SW 1271 (cell line): Measurements from ENCODE around the gene PSME3.

Experiments
- DNase-seq, 2 experiments: peaks; one replicate each; lab custom pipeline; 2025; lab: John Stamatoyannopoulos, UW

PSME3 gene

GRCh38 chr17:42817866-42818265, 15.3 kb upstream of the PSME3 start:
- peak; percentile 22 to 30 for DNase-seq

- DNase-seq: no peak
These were observed 14.8 kb upstream of the PSME3 start for GRCh38 chr17:42818379-42818778.

DNA sequence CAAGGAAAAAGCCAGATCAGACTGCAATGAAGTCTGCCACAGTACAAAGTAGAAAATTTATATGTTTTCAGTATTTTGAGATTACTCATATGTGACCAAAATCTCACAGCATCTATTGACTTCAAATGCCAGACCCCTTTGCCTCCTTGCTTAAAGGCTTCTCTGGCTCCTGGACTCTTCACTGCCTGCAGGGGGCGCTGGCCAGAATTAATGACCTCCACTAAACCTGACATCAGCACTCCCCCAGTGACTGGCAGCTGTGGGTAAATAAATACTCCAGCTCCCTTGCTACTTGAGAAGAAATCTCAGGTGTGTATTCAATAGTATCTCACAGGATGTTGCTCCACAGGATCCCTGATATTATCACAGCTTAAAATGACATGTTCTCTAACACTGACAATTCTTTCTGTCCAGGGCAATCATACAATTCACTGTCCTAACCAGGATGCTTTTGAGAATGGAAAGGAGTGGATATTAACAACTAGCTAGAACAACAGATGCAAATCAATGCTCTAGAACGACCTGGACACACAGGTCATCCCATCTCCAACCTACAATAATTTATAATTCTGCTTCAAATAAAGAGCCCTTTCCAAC, 13.2 kb upstream of the PSME3 start:
- peak in 1 of 2 experiments; percentile 71 for DNase-seq

- DNase-seq: no peak
These were observed 12.0 kb upstream of the PSME3 start for GRCh38 chr17:42821176-42821575.

GRCh38 chr17:42827472-42827871, 5.7 kb upstream of the PSME3 start:
- DNase-seq: no peak

DNA sequence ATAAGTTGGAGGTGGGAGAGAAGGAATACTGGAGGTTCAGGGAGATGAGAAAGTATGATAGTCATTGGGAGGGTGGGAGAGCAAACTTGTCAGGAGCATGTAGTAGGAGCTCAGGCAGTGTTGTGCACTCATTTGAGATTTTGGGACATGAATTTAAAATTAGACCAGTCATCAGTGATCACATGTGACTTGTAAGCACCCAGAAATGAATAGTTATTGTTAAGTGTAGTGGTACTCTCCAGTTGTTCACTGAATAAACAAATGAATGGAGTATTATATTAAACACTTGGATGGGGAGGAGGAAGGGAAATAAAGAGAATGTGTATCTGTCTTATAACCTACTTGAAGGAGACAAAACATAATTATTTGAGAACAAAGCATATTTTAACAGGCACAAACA, 2.2 kb upstream of the PSME3 start:
- DNase-seq: no peak

DNA sequence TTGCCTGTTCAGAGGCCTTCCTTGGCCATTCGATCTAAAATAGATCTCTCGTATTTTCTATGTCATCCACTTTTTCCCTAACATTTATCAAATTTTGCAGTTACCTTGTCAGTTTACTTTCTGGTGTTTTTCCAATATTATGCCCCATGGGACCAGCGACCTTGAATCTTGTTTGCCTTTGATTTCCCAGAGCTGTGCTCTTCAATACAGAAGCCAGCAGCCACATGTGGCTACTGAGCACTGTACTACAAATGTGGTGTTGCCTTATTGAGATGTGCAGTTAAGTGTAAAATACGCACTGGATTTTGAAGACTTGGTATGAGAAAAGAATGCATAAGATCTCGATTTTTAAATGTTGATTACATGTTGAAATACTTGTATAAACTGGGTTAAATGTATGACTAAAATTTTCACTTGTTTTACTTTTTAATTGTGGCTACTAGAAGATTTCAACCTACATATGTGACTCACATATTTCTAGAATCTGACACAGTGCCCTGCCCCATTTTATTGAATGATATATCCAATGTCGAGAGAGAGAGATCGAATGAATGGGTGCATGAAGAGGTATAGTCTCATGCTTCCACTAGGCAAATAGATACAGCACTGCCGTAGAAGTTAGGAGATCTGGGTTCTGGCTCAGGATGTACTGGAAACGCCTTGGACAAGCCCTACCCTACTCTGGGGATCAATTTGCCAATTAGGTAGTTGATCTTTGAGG, 824 bp upstream of the PSME3 start:
- peak in 1 of 2 experiments; percentile 51 for DNase-seq

DNA sequence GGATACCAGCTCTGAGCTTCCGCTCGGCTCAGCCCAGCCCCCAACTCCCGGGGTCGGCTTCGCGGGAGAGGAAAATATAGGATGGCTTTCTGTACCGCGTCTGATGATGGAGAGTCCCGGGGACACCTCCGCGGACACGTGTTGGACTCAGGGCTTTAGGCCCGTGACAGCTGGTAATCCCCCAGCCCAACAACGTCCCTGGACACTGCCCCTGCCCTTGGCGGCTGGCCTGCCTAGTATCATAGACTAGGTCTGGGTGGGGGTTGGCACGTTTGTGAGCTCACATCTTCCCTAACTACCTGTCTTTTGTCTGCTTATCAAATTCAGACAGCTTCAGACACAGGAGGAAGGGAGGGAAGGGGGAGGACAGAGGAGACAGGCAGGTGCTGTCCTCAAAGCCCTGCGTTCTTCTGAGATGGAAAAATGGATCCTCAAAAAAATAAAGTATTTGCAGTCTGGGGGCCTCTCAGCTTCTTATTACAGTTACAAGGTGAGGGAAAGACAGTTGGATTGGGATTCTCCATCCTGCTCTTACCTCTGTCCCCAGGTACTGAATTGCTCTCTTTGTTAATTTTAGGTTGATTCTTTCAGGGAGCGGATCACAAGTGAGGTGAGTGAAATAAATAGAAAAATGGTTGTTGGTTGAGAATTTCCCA, 698 bp downstream of the PSME3 start:
- no peak for DNase-seq

- DNase-seq: no peak
These were observed 2.5 kb downstream of the PSME3 start for GRCh38 chr17:42835732-42836131.

DNA sequence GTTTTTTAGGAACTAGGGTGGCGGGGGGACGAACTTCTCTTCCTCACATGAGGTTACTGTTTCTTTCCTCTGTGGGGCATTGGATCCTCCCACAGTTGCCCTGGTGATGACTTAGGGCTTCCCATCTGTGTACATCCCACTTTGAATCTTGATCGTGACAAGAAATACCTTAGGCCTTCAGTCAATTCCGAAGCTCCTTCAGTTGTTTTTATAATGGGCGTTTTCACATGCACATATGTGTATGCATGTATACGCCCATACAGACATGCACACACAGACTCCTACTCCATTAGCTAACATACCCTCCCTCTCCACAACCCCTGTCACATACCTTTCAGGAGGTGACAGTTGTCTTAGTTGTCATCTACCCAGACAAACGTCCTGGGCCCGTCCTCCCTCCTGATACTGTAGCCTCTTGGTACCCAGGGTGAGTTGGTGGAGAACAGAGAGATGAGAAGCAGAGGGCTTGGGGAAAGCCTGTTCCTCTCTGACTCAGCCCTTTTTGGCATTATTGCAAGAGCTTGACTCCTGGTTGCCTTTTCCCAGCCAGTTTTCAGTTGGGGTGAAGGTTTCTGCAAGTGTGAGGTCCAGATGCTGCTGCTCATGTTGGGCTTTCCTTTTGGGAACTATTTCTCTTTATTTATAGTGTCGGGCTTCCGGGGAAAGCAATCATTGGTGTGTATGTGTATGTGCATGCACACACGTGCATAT, 8.9 kb downstream of the PSME3 start:
- no peak for DNase-seq

GRCh38 chr17:42843358-42843934, 10.2 kb downstream of the PSME3 start:
- DNase-seq: peak in 1 of 2 experiments; percentile 59

- no peak for DNase-seq
These were observed 11.1 kb downstream of the PSME3 start, which contains the start of gene AOC2 for GRCh38 chr17:42844271-42844670. Gene AOC2, plus strand, starts transcription at chr17:42844580. Its CDS starts 47 bp downstream, at chr17:42844627.

GRCh38 chr17:42844761-42845555, 11.8 kb downstream of the PSME3 start:
- no peak for DNase-seq

DNA sequence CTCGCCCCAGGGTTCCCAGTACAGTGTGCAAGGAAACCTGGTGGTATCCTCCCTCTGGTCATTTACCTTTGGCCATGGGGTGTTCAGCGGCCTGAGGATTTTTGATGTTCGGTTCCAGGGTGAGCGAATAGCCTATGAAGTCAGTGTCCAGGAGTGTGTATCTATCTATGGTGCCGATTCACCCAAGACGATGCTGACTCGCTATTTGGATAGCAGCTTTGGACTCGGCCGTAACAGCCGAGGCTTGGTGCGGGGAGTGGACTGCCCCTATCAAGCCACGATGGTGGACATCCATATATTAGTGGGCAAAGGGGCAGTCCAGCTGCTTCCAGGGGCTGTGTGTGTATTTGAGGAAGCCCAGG, 12.3 kb downstream of the PSME3 start:
- DNase-seq: no peak

DNA sequence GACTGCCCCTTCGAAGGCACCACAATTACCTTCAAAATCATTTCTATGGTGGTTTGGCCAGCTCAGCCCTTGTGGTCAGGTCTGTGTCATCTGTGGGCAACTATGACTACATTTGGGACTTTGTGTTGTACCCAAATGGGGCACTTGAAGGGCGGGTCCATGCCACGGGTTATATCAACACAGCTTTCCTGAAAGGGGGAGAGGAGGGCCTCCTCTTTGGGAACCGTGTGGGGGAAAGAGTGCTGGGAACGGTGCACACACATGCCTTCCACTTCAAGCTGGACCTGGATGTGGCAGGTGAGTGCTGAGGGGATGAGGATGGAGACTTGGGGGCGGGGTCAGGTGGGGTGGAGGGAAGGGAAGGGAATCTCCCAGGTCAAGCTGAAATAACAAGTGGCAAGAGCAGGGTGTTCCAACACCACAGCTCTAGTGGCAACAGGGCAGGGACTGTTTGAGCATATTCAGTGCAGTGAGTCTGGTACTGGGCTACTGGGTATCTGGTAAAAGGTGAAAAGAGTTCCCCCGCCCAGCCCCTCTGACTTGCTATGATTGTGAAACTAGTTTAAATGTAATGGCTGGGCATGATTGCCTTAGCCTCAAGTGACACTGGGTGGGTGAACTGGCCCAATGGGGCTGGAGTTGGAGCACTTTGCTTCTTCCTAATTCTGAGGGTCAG, 12.9 kb downstream of the PSME3 start:
- DNase-seq: no peak

- no peak for DNase-seq
These were observed 13.5 kb downstream of the PSME3 start for GRCh38 chr17:42846594-42847280.

DNA sequence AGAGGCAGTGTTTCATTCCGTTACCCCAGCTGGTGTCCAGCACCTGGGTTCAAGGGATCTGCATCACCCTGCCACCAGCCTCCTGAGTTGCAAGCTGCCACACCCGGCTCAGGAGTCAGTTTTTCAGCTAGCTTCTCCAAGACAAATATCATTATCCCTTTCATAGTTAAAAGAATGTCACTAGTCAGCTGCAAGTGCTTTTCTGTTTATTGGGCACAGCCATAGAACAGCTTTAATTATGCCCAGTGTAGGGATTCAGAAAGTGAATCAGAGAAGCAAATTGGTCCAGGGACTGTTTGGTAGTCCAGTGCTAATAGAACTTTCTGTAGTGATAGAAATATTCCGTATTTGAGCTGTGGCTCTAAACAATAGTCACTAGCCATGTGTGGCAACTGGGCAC, 14.9 kb downstream of the PSME3 start:
- no peak for DNase-seq

GRCh38 chr17:42849031-42849430, 15.8 kb downstream of the PSME3 start:
- DNase-seq: no peak

DNA sequence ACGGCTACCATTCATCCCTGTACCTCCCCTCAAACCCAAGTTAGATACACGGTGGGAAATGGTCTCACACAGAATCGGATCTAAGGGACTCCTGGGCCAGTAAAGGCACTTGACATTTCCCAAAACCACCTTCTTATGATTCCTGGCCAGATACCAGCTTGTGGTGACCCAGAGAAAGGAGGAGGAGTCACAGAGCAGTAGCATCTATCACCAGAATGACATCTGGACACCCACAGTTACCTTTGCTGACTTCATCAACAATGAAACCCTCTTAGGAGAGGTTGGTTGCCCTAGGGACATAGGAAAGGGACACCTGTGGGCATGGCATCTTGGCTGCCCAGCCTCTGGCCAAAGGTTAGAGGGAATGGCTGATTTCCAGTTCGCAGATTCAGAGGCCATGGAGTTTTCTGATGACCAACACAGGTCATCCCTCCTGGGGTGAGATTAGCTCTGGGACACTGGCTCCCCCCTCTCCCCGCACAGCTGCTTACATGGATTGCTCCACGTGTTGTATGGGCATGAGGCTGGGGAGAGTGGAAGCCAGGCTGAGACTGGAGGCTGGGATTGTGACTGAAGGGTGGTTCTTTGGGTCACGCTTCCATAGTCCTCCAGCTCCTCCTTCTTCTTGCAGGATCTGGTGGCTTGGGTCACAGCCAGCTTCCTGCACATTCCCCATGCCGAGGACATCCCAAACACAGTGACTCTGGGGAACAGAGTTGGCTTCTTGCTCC, 16.4 kb downstream of the PSME3 start:
- DNase-seq: no peak

GRCh38 chr17:42850954-42851353, 17.8 kb downstream of the PSME3 start, which contains the start of gene AOC3:
Gene AOC3, plus strand, starts transcription at chr17:42851199. Its CDS starts 145 bp downstream, at chr17:42851344.
- DNase-seq: no peak
